Erythroblast (primary cell): ENCODE data around the gene C12orf76.

ENCODE experiments used
- GATA1 ChIP-seq: IDR thresholded peaks from 2 replicates; pipeline ENCODE4 v1.6.1; 2011; ENCODE audit warnings: low read depth, mild to moderate bottlenecking, control low read depth, low read length, moderate library complexity
- POLR2A ChIP-seq: IDR thresholded peaks from 2 replicates; pipeline ENCODE4 v1.6.1; 2011; ENCODE audit warnings: mild to moderate bottlenecking, low read length

DNA sequence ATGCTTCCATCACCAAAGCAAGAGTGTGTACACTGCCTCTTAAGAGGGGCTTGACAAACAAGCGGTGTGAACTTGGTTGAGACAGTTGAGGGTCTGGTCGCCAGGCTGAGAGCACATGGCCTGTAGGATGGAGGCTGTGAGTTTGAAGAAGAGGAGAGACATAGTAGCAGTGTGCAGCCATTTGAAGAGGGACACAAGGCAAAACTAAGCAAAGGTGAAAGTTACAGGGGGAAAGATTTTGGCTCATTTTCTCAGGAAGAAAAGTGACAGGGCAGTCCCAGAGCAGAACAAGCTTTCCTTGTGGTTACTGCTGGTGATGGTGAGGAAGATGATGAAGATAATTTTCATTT lies 11.3 kb upstream of the C12orf76 start:
- TF ChIP-seq POLR2A (no peak), GATA1 (no peak)
